Hematopoietic multipotent progenitor cell treated with erythropoietin and hydrocortisone succinate and interleukin-3 and kit ligand, for 6 days (in vitro differentiated cells): ENCODE results near the gene SH2B2.
"Not testable (repeated sequence)": the region's sequence is repeated elsewhere in the genome, so short reads cannot be mapped to it uniquely, and the experiment has no call there.

Experiments
- DNase-seq: peaks from one replicate; pipeline ENCODE4 v3.0.0-alpha.2; 2015

SH2B2 gene

GRCh38 chr7:102306916-102307677 lies 20.4 kb downstream of the SH2B2 start:
- DNase-seq = peak; percentile 42

- no peak for DNase-seq
Measured at GRCh38 chr7:102310414-102310815, 23.7 kb downstream of the SH2B2 start.

- DNase-seq = no peak
Measured at GRCh38 chr7:102312317-102312716, 25.6 kb downstream of the SH2B2 start.

GRCh38 chr7:102313997-102314780 lies 27.5 kb downstream of the SH2B2 start:
- no peak for DNase-seq

GRCh38 chr7:102317231-102318059 lies 30.8 kb downstream of the SH2B2 start:
- no peak for DNase-seq

- DNase-seq = no peak
Measured at GRCh38 chr7:102318482-102318971, 31.9 kb downstream of the SH2B2 start.

- no peak for DNase-seq
Measured at GRCh38 chr7:102319671-102320070, 33.0 kb downstream of the SH2B2 start.

- DNase-seq = no peak
Measured at GRCh38 chr7:102320181-102320580, 33.5 kb downstream of the SH2B2 start.

GRCh38 chr7:102320601-102321350 lies 34.1 kb downstream of the SH2B2 start:
- DNase-seq = no peak

- peak; percentile 17 for DNase-seq
Measured at GRCh38 chr7:102321351-102322201, 34.9 kb downstream of the SH2B2 start.

- DNase-seq = no peak
Measured at GRCh38 chr7:102322202-102322715, 35.6 kb downstream of the SH2B2 start.

- no peak for DNase-seq
Measured at GRCh38 chr7:102323914-102324195, 37.2 kb downstream of the SH2B2 start.

- not testable (repeated sequence) for DNase-seq
Measured at GRCh38 chr7:102325106-102325505, 38.4 kb downstream of the SH2B2 start.

- no peak for DNase-seq
Measured at GRCh38 chr7:102326157-102326889, 39.7 kb downstream of the SH2B2 start.

GRCh38 chr7:102327183-102327582 lies 40.5 kb downstream of the SH2B2 start:
- DNase-seq = not testable (repeated sequence)

GRCh38 chr7:102328863-102329262 lies 42.2 kb downstream of the SH2B2 start:
- not testable (repeated sequence) for DNase-seq

GRCh38 chr7:102329366-102329765 lies 42.7 kb downstream of the SH2B2 start:
- not testable (repeated sequence) for DNase-seq

- not testable (repeated sequence) for DNase-seq
Measured at GRCh38 chr7:102330666-102331460, 44.2 kb downstream of the SH2B2 start.

GRCh38 chr7:102335574-102335973 lies 48.9 kb downstream of the SH2B2 start:
- DNase-seq = not testable (repeated sequence)

- not testable (repeated sequence) for DNase-seq
Measured at GRCh38 chr7:102337002-102337401, 50.3 kb downstream of the SH2B2 start.
